GM23248 (cell line): ENCODE results near the gene PELI2.

ENCODE experiments used
- EZH2 ChIP-seq: fragments of 200-600 bp; sonication (generic); IDR thresholded peaks from 2 replicates; pipeline ENCODE4 v1.6.1; 2018; ENCODE audit warnings: antibody characterized with exemption, mild to moderate bottlenecking; ENCODE audit not compliant: insufficient read depth, poor library complexity, severe bottlenecking
- EZH2phosphoT487 ChIP-seq: fragments of 200-600 bp; sonication (generic); IDR thresholded peaks from 2 replicates; pipeline ENCODE4 v1.6.1; 2018; ENCODE audit warnings: antibody characterized with exemption, moderate library complexity, mild to moderate bottlenecking, low read depth; ENCODE audit not compliant: insufficient read depth

DNA sequence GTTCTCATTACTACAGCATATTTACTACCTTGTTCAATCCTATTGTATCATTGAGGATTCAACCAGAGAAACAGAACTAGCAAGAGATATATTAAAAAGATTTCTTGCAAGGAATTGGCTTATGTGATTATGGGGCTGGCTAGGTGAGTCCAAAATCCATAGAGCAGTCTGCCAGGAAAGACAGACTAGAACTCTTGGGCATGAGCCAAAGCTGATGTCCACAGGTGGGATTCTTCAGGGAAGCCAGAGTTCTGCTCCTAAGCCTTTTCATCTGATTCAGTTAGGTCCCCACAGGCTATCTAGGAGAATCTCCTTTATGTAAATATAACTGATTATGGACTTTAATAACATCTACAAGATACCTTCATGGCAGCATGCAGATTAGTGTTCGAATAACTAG, 26.0 kb downstream of the PELI2 start:
- TF ChIP-seq EZH2phosphoT487 (no peak), EZH2 (no peak)
